GM19025 (cell line): ENCODE results near the gene ACOD1.

Experiments used
- ATAC-seq: cut with Tn5 transposase; IDR thresholded peaks from one replicate; pipeline ENCODE4 v1.9.1; 2021; ENCODE audit warnings: mild to moderate bottlenecking, low read depth, moderate library complexity; ENCODE audit not compliant: unreplicated experiment

Gene ACOD1

GRCh38 chr13:76982061-76982460 is 33.8 kb downstream of the ACOD1 start:
- ATAC-seq: no peak

DNA sequence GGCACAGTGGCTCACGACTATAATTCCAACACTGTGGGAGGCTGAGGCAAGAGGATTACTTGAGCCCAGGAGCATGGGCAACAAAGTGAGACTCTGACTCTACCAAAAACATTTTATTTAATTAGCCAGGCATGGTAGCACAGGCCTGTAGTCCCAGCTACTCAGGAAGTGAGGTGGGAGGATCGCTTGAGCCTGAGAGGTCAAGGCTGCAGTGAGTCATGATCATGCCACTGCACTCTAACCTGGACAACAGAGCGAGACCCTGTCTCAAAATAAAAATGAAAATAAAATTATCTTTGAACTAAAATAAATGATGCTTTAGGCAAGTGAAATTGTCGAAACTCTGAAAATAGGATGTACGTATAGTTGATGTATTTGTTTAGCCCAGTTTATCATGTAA is 35.4 kb downstream of the ACOD1 start:
- no peak for ATAC-seq

- peak; percentile 45 for ATAC-seq
Observed at GRCh38 chr13:76991432-76991795, 43.1 kb downstream of the ACOD1 start.

DNA sequence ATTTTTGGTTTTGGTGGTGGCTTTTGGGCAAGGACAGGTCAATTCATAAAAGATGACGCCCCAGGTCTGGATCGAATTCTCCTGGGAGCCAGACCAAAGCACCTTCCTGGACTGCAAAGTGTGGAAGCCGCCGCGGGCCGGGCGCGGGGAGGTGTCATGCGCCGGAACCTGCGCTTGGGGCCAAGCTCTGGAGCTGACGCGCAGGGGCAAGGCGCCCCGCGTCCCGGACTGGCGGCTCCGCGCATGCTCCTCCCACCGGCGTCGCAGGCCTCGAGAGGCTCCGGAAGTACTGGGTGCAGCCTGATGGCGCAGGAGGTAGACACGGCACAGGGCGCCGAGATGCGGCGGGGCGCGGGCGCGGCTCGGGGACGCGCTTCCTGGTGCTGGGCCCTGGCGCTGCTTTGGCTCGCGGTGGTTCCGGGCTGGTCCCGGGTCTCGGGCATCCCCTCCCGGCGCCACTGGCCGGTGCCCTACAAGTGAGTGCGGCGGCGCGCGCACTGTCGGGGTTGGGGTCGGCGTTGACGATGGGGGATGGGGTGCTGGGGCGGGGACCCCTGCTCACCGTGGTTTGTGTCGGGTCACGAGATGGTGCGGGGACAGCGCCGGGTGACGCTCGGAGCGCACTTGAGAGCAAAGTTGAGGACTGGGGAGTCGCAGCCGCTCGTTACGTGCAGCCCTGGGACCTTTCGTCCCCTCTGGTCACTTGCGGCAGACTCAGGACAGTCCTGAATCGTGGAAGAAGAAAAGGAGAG is 43.7 kb downstream of the ACOD1 start, which contains the start of gene CLN5:
TSS of gene CLN5 (plus strand) at position 286 of the 752 bp plus-strand sequence. CDS start at position 304, 18 bp downstream.
- ATAC-seq: peak; percentile 93

DNA sequence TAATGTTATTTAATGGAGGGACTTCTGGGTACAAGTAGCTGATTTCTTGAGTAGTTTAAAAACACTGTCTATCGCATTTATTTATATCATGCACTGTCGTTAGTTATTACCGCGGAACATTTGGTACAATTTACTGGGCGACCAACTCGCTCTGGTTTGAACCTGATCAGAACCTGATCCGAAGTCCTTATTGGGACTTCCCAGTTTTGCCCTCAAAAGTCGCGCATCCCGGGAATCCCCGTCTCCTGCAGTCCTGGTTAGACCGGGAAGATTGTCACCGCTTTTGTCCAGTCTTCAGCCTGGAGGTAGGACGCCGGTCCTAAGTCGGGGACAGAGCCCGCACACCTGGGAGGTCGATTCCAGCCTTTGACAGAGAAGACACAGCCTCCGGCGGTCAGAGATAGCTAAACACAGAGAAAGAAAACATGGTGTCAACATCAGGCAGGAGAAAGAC is 44.3 kb downstream of the ACOD1 start:
- ATAC-seq: no peak

DNA sequence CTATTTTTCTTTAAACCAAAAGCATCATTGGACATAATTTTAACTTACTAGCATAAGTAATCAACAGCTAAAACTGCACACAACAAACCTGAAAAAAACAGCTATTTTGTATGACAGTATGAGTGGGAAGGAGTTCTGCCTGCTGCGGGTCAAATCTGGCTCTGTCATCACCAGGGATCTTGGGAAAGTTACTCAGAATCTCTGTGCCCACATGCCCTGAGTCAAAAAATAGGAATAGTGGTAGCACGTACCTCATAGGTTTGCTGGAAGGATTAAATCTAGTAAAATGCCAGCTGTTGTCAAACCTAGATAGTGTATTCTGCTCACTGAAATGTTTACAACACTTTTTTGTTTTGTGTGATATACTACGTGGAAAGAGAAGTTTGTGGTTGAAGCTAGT is 44.7 kb downstream of the ACOD1 start:
- no peak for ATAC-seq

GRCh38 chr13:76993473-76993872 is 45.2 kb downstream of the ACOD1 start:
- ATAC-seq: no peak

DNA sequence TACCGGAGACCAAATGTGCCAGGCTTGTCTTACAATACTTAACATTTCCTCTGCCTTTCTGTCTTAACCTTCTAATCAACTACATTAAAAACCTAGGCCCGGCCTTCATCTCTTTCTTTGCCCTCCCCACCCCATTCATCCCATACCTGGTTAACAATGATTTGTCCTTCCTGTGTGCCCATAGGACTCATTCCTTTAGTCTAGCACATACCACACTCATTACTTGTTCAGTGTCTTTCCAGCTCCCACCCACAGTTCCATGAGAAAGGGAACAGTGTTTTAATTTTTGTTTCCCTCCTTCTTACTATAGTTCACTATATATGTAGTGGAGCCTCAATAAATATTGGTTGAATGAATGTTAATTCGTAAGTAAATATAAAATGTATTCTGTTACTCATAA is 46.0 kb downstream of the ACOD1 start:
- ATAC-seq: no peak

- ATAC-seq: no peak
Observed at GRCh38 chr13:77000475-77000874, 52.2 kb downstream of the ACOD1 start.

DNA sequence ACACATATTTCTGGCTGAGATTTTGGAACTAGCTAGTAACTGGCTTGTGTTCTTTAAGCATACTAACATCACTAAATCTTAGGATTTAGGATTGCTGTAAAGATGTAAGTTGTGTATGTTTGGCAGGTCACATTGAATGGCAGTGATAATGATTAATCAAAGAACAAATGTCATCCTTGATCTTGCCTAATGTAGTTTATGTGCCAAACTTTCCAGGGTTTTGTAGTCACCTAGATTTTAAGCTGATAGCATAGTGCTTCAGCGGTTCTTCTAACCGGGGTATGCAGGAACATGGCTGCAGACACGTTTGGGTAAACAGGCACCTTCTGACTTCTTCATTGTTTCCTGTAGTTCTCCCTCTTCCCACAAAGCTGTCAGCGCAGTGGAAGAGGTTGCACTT is 53.2 kb downstream of the ACOD1 start:
- no peak for ATAC-seq

DNA sequence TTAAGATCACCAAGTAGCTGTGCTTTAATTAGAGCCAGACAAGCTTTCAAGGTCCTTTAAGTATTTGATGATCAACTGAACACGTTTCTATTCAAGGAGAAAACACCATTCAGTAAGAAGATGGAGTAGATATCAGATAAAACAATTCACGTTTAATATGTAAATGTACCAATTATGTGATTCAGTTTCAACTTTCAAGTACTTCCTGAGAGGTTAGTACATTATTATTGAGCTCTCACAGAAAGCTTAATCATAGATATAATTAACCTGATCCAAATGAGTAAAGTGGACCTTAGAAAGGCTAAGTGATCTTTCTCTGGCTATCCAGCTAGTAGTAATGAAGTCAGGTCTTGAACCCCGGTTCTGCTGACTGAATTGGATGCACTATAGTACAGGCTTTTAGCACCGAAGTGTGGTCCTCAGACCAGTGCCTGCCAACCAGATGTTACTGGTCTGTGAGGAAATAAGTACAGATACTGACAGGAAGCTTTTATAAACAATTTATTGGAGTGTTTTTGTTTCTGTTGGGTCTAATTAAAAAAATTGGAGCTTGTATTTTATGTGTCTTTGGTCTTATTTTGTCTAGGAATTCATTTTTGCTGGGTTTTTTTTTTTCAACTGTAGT is 53.8 kb downstream of the ACOD1 start:
- ATAC-seq: no peak

DNA sequence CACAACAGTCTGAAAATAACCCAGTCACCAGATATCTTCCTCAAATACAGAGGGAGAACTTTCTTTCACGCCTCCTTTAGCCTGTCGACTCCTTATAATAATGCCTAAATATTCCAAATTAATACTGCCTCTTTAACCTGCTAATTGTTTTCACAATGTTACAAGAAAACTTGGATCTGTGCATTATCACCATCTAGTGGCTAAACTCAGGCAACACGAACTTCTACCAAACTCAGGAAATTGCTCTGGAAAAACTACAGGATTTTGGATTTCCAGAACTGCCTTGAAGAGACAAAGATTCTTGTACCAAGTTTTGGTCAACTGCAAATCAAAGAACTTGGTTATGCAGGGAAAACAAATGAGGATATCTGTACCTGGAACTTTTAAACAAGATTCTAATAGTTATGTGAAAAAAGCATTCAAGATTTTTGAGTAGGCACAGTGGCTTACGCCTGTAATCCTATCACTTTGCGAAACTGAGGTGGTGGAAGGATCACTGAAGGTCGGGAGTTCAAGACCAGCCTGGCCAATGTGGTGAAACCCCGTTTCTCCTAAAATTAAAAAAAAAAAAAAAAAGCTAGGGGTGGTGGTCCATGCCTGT is 54.4 kb downstream of the ACOD1 start:
- ATAC-seq: no peak
